ENCODE measurements around the gene RAD51B.

RAD51B gene

GRCh38 chr14:68574906-68575305 is 755.3 kb downstream of the RAD51B start:
- peak; percentile 48 for DNase-seq (ENCODE audit: low read depth, low spot score)
- no peak overlapping the region for H3K4me3 ChIP-seq (ENCODE audit: low read depth, low read length)
- TF ChIP-seq CTCF (IDR thresholded peaks at IDR 0.05; ENCODE audit: low read depth, low read length) = no peak
- in situ Hi-C loops (cut with HindIII; ENCODE audit: low sequenced_read_pairs) = no loop called here

- no peak for TF ChIP-seq CTCF (IDR thresholded peaks at IDR 0.05; ENCODE audit: low read depth, low read length)
- in situ Hi-C loops (cut with HindIII; ENCODE audit: low sequenced_read_pairs) = no loop called here
- no peak for DNase-seq (ENCODE audit: low read depth, low spot score)
- H3K4me3 ChIP-seq (ENCODE audit: low read depth, low read length) = no peak overlapping the region
Measured at GRCh38 chr14:68575426-68575825, 755.8 kb downstream of the RAD51B start.

- DNase-seq (ENCODE audit: low read depth, low spot score) = no peak
- no peak overlapping the region for H3K4me3 ChIP-seq (ENCODE audit: low read depth, low read length)
- in situ Hi-C loops (cut with HindIII; ENCODE audit: low sequenced_read_pairs) = no loop called here
- no peak for TF ChIP-seq CTCF (IDR thresholded peaks at IDR 0.05; ENCODE audit: low read depth, low read length)
Measured at GRCh38 chr14:68576031-68576430, 756.5 kb downstream of the RAD51B start.

GRCh38 chr14:68576496-68577244 is 757.1 kb downstream of the RAD51B start:
- no peak overlapping the region for H3K4me3 ChIP-seq (ENCODE audit: low read depth, low read length)
- TF ChIP-seq CTCF (IDR thresholded peaks at IDR 0.05; ENCODE audit: low read depth, low read length) = no peak
- DNase-seq (ENCODE audit: low read depth, low spot score) = peak; percentile 41
- in situ Hi-C loops (cut with HindIII; ENCODE audit: low sequenced_read_pairs) = no loop called here

GRCh38 chr14:68577802-68578541 is 758.4 kb downstream of the RAD51B start:
- no peak overlapping the region for H3K4me3 ChIP-seq (ENCODE audit: low read depth, low read length)
- TF ChIP-seq CTCF (IDR thresholded peaks at IDR 0.05; ENCODE audit: low read depth, low read length) = no peak
- peak; percentile 93 for DNase-seq (ENCODE audit: low read depth, low spot score)
- in situ Hi-C loops (cut with HindIII; ENCODE audit: low sequenced_read_pairs) = no loop called here

- no peak overlapping the region for H3K4me3 ChIP-seq (ENCODE audit: low read depth, low read length)
- DNase-seq (ENCODE audit: low read depth, low spot score) = no peak
- TF ChIP-seq CTCF (IDR thresholded peaks at IDR 0.05; ENCODE audit: low read depth, low read length) = no peak
- in situ Hi-C loops (cut with HindIII; ENCODE audit: low sequenced_read_pairs) = no loop called here
Measured at GRCh38 chr14:68578597-68578996, 759.0 kb downstream of the RAD51B start.
